GM18520 (cell line): ENCODE data around the gene PRR3.
"Not testable (repeated sequence)": the region's sequence is repeated elsewhere in the genome, so short reads cannot be mapped to it uniquely, and the experiment has no call there.

Experiments used
- ATAC-seq: cut with Tn5 transposase; IDR thresholded peaks from one replicate; pipeline ENCODE4 v1.9.1; 2021; ENCODE audit not compliant: unreplicated experiment

Gene PRR3, protein sequence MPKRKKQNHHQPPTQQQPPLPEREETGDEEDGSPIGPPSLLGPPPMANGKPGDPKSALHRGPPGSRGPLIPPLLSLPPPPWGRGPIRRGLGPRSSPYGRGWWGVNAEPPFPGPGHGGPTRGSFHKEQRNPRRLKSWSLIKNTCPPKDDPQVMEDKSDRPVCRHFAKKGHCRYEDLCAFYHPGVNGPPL

DNA sequence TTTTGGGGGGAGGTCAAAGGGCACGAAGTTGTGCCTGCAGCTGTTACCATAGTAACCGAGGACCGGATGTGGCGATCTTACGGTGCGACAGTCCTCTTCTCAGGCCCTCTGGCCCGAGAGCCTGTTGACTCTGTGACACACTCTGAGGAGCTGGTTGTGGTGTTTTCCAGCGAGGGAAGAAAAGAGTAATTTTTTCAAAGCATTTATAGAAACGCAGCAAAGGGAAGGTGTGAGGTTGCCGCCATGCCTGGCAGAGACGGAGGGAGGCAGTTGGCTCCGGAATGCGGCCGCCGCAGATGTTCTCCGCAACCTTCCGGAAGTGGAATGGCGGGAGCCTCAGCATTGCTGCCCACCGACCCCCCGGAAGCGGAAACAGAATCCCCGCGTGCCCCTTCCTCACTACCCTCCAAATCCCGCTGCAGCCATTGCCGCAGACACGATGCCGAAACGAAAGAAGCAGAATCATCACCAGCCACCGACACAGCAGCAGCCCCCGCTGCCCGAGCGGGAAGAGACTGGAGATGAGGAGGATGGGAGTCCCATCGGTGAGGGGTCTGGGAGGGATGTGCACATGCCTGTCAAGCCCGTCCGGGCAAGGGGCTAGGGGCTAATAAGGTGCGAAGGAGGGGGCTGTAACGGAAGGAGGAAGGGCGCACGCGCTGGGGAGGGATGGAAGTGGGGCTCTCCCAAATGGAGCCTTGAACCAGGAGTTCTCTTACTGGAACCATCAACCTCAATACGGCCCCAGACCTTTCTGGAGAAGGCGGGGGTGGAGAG is at the start of gene PRR3:
PRR3 (plus strand) TSS at position 390 of the 777 bp plus-strand sequence; CDS start at position 440, 50 bp downstream.
- ATAC-seq: peak; percentile 60

DNA sequence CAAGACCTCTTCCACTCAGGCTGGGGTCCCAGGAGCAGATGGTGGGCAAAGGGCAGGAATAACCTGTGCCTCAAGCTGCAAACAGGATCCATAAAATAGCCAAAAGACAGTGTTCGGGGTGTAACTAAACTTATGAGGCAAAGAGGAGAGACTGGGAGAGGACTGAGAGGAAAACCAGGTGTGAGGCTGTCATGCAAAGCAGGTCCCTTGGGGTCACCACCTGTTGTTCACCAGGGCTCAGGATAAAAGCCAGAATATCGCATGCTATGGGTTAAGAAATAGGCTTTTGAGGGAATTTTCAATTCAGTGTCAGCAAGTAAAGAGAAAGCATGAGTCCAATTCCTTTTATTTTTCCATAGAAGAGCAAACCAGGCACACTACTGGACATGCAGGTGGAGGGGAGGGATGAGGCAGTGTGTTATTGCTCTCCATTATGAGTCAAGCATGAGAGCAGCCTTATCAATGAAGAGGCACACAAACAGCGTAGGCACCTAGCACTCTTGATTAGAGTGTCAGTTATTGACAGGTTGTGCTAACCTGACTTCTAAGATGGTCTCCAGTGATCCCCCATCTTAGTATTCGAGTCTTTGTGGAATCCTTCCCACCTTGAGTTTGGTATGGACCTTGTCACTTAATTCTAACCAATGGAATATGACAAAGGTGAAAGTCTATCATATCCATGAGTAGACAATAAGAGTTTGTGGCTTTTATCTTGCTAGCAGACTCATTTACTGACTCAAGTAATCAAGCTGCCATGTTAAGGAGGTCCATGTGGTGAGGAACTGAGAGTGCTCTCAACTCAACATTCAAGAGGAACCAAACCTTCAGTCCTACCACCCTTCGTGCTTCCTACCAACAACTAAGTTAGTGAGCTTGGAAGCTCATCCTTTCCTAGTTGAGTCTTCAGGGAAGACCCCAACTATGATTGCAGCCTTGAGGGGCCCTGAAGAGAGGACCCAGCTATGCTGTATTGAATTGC is 49.0 kb upstream of the PRR3 start:
- ATAC-seq: no peak

DNA sequence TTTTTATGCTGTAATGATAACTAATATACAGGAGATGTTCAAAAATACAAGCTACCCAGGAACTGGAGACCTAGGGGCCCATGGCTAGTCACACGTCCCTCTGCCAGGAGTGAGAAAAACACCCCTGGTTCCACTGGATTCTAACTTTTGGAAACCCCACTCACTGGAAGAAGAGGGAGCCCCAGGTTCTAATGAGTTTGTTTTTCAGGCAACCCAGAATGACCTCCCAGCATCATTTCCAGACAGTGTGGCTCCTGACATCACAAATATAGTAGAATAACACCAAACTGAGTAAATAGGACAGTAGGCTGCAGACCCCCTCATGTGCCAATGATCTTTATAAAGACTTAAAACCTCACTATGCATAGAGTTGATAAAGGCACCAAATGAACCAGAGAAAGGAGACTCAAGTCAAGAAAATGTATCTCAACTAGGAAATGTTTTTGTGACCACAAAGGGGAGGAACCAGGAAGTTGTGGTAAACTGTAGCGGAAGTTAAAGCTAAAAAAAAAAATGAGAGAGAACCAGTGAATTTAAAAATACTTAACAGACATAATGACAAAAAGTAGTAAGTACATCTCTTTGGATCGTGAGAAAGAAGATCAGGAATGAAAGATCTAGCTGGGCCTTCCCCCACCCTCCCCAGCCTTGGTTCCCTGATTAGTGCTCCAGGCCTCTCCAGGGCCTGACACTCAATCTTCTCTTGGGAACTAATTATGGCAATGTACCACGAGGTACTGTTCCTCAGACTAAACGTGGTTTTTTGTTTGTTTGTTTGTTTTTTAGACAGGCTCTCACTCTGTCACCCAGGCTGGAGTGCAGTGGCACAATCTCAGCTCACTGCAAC is 48.0 kb upstream of the PRR3 start:
- no peak for ATAC-seq

DNA sequence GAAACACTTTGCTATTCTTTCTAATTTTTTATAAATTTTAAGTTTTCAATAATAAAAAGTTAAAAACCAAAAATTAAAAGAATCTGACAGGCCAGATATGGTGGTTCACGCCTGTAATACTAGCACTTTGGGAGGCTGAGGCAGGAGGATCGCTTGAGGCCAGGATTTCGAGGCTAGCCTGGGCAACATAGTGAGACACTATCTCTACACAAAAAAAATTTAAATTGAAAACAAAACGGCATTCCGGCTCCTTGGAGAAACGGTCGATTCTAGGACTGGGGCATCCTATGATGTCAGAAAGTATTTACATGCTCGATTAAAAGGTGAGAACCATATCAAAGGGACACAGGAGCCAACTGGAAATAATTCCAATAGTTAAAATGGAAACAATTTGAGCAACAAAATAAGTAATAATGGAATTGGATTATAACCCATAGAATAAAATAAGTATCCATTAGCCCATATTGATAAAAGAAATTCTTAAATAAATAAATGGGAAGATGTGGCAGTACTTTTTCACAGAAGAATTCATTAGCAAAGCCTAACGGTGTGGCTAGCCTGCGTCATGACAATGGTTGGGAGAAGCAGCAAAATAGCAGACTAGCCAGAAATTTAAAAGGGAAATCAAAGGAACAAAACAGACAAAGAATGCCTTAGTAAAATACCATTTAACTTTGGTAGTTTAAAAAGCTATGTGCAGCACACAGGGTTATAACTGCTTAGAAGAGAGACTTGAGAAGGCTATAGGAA is 46.5 kb upstream of the PRR3 start:
- ATAC-seq: no peak

DNA sequence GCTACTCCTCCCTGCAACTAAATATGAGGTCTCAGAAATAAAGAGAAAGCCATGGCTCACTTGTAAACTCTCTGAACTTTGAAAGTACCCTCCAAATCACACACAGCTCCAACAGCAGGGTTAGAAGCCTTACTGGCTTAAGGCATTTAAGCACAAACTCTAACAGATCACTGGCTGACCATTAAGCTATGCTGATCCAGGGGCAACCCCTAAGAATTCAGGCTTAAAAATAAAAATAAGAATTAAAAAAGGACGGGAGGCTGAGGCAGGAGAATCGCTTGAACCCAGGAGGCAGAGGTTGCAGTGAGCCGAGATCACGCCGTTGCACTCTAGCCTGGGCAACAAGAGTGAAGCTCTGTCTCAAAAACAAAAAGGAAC is 45.9 kb upstream of the PRR3 start:
- ATAC-seq: no peak

DNA sequence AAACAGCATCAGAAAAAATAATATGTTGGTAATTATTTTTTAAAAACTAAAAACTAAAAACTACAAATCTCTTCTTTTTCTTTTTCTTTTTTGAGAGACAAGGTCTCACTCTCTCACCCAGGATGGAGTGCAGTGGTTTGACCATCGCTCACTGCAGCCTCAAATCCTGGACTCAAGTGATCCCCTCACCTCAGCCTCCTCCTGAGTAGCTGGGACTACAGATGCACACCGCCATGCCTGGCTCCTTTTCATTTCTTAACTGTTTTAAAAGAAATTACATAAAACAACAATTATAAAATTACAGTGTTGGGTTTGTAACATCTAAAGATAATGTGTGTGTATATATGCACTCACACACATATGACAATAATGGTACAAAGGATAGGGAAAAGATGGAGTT is 43.6 kb upstream of the PRR3 start:
- ATAC-seq: no peak

DNA sequence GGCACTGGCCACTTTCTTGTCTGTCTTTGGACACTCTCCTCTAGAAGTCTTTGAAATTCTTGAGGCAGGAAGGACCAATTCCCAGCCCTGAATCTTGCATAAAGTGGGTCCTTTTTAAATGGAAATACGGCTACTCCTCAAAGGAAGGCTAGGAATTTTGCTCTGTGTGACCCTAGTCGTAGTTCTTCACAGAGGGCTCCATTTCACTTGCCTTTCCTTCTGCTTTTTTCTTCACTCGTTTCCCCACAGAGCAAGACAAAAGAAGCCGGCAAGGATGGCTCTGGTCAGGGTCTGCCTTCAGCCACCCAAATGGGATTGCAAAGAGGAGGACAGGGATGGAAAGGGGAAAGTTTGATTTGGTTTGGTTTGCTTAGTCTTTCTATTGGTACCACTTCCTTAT is 42.0 kb upstream of the PRR3 start:
- ATAC-seq: no peak

DNA sequence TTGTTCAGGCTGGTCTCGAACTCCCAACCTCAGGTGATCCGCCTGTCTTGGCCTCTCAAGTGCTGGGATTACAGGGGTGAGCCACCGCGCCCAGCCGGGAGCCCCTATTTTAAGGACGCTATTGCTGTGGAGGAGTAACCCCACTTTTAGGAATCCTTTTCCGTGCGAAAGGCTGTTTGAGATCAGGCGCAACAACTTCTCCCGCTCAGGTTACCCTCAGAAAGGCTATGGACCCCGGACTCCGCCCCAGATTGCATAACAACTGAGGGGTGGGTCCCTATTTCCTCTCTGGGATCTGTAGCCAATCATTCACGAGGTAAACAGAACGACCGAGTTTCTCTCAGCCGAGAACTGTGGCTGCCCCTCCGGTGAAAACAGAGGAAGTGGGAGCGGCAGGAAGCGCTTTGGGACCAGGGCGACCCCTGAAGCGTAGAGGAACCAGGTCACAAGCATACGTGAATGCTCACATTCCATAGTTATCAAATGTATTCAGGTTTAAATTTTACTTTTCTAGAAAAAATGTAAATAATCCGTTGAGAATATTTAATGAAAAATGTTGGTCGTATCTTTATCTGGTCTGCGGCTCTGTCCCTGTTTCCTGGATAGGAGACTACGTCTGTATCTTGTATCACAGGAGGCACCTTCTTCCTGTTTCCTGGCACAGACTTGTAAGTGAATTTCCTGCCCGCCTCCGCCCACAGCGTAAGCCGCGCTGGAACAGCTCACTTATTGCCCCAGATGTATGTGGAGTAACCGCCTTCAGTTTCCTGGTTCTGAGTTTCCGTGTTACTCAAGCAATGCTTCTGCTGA is 40.9 kb upstream of the PRR3 start:
- ATAC-seq: no peak

DNA sequence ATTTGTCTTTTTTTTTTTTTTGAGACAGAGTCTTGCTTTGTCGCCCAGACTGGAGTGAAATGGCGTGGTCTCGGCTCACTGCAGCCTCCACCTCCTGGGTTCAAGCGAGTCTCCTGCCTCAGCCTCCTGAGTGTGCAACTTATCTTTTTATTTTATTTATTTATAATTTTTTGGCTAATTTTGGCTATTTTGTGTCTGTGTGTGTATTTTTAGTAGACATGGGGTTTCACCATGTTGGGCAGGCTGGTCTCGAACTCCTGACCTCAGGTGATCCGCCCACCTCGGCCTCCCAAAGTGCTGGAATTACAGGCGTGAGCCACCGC is 40.4 kb upstream of the PRR3 start:
- not testable (repeated sequence) for ATAC-seq

DNA sequence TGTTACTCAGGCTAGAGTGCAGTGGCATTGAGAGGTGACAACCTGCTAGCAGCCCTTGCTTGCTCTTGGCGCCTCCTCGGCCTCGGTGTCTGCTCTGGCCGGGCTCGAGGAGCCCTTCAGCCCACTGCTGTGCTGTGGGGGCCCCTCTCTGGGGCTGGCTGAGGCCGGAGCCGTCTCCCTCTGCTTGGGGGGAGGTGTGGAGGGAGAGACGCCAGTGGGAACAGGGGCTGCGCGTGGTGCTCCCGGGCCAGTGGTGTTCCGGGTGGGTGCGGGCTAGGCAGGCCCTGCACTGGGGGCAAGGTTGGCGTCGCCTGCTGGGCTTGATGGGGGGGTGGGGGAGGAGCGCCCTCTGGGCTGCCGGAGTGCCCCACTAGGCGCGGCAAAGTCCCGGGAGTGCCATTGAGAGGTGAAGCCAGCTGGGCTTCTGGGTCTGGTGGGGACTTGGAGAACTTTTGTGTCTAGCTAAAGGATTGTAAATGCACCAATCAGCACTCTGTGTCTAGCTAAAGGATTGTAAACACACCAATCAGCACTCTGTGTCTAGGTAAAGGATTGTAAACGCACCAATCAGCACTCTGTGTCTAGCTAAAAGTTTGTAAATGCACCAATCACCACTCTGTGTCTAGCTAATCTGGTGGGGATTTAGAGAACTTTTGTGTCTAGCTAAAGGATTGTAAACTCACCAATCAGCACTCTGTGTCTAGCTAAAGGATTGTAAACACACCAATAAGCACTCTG is 39.2 kb upstream of the PRR3 start:
- not testable (repeated sequence) for ATAC-seq

DNA sequence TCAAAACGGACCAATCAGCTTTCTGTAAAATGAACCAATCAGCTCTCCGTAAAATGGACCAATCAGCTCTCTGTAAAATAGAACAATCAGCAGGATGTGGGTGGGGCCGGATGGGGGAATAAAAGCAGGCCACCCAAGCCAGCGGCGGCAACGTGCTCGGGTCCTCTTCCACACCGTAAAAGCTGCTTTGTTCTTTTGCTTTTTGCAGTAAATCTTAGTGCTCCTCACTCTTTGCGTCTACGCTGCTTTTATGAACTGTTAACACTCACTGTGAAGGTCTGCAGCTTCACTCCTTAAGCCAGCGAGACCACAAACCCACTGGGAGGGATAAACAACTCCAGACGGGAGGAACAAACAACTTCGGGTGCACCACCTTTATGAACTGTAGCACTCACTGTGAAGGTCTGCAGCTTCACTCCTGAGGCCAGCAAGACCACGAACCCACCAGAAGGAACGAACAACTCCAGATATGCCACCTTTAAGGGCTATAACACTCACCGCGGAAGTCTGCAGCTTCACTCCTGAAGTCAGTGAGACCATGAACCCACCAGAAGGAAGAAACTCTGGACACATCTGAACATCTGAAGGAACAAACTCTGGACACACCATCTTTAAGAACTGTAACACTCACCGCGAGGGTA is 38.5 kb upstream of the PRR3 start:
- not testable (repeated sequence) for ATAC-seq

DNA sequence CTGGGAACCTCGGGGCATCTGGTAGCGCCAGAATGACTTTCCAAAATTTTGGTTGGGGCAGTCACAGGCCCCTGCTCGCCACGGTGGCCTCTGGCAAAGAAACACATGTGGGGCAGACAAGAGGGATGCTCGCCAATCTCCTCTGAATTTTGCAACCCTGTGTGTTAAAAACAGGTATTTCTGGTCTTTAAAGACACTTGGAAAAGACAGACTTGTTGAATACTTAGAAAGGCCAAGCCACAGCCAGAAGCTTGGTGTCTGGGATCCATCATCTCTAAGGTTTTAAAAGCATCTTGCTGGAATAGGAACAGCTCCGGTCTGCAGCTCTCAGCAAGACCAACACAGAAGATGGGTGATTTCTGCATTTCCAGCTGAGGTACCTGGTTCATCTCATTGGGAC is 36.6 kb upstream of the PRR3 start:
- ATAC-seq: no peak

DNA sequence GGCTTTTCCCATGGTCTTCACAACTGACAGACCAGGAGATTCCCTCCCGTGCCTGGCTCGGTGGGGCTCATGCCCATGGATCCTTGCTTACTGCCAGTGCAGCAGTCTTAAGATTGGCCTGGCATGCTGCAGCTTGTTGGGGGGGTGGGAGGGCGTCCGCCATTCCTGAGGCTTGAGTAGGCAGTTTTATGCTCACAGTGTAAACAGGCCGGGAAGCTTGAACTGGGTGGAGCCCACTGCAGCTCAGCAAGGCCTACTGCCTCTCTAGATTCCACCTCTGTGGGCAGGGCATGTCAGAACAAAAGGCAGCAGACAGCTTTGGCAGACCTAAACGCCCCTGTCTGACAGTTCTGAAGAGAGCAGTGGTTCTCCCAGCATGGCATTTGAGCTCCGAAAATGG is 36.0 kb upstream of the PRR3 start:
- not testable (repeated sequence) for ATAC-seq

DNA sequence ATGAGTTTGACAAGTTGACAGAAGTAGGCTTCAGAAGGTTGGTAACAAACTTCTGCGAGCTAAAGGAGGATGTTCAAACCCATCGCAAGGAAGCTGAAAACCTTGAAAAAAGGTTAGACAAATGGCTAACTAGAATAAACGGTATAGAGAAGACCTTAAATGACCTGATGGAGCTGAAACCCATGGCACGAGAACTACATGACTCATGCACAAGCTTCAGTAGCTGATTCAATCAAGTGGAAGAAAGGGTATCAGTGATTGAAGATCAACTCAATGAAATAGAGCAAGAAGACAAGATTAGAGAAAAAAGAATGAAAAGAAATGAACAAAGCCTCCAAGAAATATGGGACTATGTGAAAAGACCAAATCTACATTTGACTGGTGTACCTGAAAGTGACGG is 35.1 kb upstream of the PRR3 start:
- ATAC-seq: not testable (repeated sequence)

DNA sequence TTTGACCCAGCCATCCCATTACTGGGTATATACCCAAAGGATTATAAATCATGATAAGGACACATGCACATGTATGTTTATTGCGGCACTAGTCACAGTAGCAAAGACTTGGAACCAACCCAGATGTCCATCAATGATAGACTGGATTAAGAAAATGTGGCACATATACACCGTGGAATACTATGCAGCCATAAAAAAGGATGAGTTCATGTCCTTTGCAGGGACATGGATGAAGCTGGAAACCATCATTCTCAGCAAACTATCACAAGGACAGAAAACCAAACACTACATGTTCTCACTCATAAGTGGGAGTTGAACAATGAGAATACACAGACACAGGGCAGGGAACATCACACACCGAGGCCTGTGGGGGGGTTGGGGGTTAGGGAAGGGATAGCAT is 30.7 kb upstream of the PRR3 start:
- not testable (repeated sequence) for ATAC-seq

DNA sequence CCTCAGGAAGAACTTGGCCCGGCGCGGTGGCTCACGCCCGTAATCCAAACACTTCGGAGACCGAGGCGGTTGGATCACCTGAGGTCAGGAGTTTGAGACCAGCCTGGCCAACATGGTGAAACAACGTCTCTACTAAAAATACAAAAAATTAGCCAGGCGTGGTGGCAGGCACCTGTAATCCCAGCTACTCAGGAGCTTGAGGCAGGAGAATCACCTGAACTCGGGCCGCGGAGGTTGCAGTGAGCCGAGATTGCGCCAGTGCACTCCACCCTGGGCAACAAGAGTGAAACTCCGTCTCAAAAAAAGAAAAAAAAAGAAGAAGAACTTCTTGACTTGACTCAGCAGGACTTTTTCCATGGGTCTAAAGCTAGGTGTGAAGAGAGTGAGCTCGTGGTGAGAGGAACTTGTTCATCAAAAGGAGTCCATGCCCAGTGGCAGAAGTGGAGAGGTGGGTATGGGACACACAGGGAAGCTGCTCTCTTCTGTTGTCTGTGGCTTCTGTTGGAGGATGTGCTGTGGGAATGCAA is 27.7 kb upstream of the PRR3 start:
- ATAC-seq: peak; percentile 32

DNA sequence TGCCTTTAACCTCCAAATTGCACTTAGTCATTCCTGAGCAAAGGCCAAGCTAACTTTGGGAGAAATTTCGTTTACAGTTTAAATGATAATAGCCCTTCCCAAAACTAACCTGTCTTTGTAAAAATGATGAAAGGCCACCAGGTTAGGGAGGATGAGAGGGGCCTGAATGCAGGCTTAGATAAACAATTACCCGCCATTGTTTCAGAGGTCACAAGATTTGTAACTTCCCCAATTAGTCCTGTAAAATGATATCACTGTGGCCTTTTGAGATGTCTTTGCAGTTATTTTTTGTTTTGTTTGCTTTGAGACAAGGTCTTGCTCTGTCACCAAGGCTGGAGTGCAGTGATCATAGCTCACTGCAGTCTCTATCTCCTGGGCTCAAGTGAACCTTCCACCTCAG is 27.1 kb upstream of the PRR3 start:
- no peak for ATAC-seq
